ENCODE results near the gene OTOL1.

- TF ChIP-seq CTCF (IDR thresholded peaks at IDR 0.05), result no peak
- TF ChIP-seq POLR2A (IDR thresholded peaks at IDR 0.05), result no peak
Measured at GRCh38 chr3:161496508-161496907, at the start of gene OTOL1.
